HepG2 (cell line): ENCODE data around the gene FAM222B. TPM values are rescaled to one million over a fixed set of nuclear protein-coding genes. Genes with fewer than 3 reads are reported as not detected.

Source experiments
- ATAC-seq: fragments of 200-7000 bp; cut with Tn5 transposase; 3 replicates; pipeline ENCODE4 v1.9.1; 2020; ENCODE audit warnings: mild to moderate bottlenecking, moderate library complexity
- BruUV-seq: library from RNA; stranded (reverse); fragments of 400-500 nt; replicated peaks from 2 replicates; lab custom pipeline; 2021; lab: Mats Ljungman, UMichigan
- CTCF ChIA-PET: fragments of 300-600 bp; formaldehyde crosslinking; extraction: SDS; loops from one replicate; lab custom pipeline; 2021; ENCODE audit warnings: low total read pairs, inconsistent platforms, low intra/inter-chr PET ratio; lab: Yijun Ruan, JAX
- POLR2A ChIA-PET: fragments of 350-600 bp; sonication (Branson Sonifier 250); formaldehyde crosslinking; loops from one replicate; lab custom pipeline; 2020; ENCODE audit warnings: antibody characterized with exemption, inconsistent platforms; lab: Yijun Ruan, JAX
- DNase-seq: peaks from one replicate; pipeline ENCODE4 v3.0.0-alpha.2; 2015; ENCODE audit warnings: low spot score
- FAIRE-seq: peaks from 3 replicates; lab custom pipeline; 2011; peaks lifted over from hg19 to GRCh38; lab: Jason Lieb, UNC
- H2AFZ ChIP-seq: one replicate; pipeline ENCODE4 v1.6.1; 2011; ENCODE audit warnings: low read length, inconsistent platforms
- H3K27ac ChIP-seq: fragments of 300-600 bp; 3 replicates; pipeline ENCODE4 v1.8.0; 2011; ENCODE audit warnings: mixed run types, mild to moderate bottlenecking, mixed read lengths, low read length, inconsistent platforms; ENCODE audit not compliant: insufficient read depth; ENCODE audit errors: extremely low read length
- H3K27me3 ChIP-seq, 2 experiments: fragments of 200-600 bp in 1 of 2; 2 replicates in 1 of 2; 3 replicates in 1 of 2; pipeline versions ENCODE4 v1.6.0 to v1.8.0; 2011; ENCODE audit warnings: low read length in 2 of 2, mild to moderate bottlenecking in 2 of 2, moderate library complexity in 2 of 2, inconsistent platforms in 1 of 2; ENCODE audit not compliant: insufficient read depth in 2 of 2, control insufficient read depth in 1 of 2
- H3K36me3 ChIP-seq, 2 experiments: fragments of 200-600 bp in 1 of 2; replicated peaks in 1 of 2; 2 replicates in 1 of 2; 3 replicates in 1 of 2; pipeline versions ENCODE4 v1.5.1 to v1.8.0; 2011; ENCODE audit warnings: low read length in 2 of 2, inconsistent platforms in 1 of 2; ENCODE audit not compliant: insufficient read depth in 2 of 2, control insufficient read depth in 1 of 2
- H3K4me1 ChIP-seq: 2 replicates; pipeline ENCODE4 v1.5.1; 2012; ENCODE audit warnings: low read length, inconsistent platforms; ENCODE audit not compliant: insufficient read depth
- H3K4me2 ChIP-seq: 2 replicates; pipeline ENCODE4 v1.6.0; 2011; ENCODE audit warnings: low read depth, low read length, inconsistent platforms
- H3K4me3 ChIP-seq, 3 experiments: fragments of 200-600 bp in 1 of 3; sonication (generic), shearing (Covaris generic) in 1 of 3; replicated peaks in 1 of 3; 2 replicates each; pipeline ENCODE4 v1.5.1; 2011 to 2016; ENCODE audit warnings: low read length in 3 of 3, inconsistent platforms in 2 of 3, low read depth in 2 of 3, mild to moderate bottlenecking in 2 of 3, control low read depth in 1 of 3, mixed read lengths in 1 of 3; ENCODE audit not compliant: insufficient read depth in 1 of 3
- H3K79me2 ChIP-seq: one replicate; pipeline ENCODE4 v1.6.1; 2011; ENCODE audit warnings: low read length, inconsistent platforms; ENCODE audit not compliant: insufficient read depth
- H3K9ac ChIP-seq: 2 replicates; pipeline ENCODE4 v1.6.0; 2011; ENCODE audit warnings: mild to moderate bottlenecking, low read depth, low read length, inconsistent platforms; ENCODE audit not compliant: insufficient read depth
- H3K9me3 ChIP-seq: 2 replicates; pipeline ENCODE4 v1.5.1; 2012; ENCODE audit warnings: mild to moderate bottlenecking, low read length
- H4K20me1 ChIP-seq: 2 replicates; pipeline ENCODE4 v1.6.0; 2011; ENCODE audit warnings: inconsistent platforms, mild to moderate bottlenecking, low read length, moderate library complexity; ENCODE audit not compliant: insufficient read depth
- FOSL1 ChIP-seq: sonication (generic); formaldehyde crosslinking; IDR thresholded peaks from 2 replicates; pipeline ENCODE4 v1.9.0; 2021; ENCODE audit warnings: missing genetic modification reagents, borderline replicate concordance
- ZNF335 ChIP-seq: sonication (generic); formaldehyde crosslinking; IDR thresholded peaks from 2 replicates; pipeline ENCODE4 v1.4.0; 2020; ENCODE audit warnings: missing genetic modification reagents
- ZNF570 ChIP-seq: sonication (generic); formaldehyde crosslinking; IDR thresholded peaks from 2 replicates; pipeline ENCODE4 v1.4.0; 2020; ENCODE audit warnings: mild to moderate bottlenecking, missing genetic modification reagents, borderline replicate concordance
- ZNF788 ChIP-seq: sonication (generic); formaldehyde crosslinking; IDR thresholded peaks from 2 replicates; pipeline ENCODE4 v1.5.0; 2020; ENCODE audit warnings: mild to moderate bottlenecking, missing genetic modification reagents, borderline replicate concordance
- WGBS: methylation state at CpG from one replicate; pipeline ENCODE4 v1.1.6; 2017; ENCODE audit warnings: low lambda C conversion rate; 5-methylcytosine and 5-hydroxymethylcytosine counted together
- in situ Hi-C: cut with HindIII; loops from 2 replicates; pipeline ENCODE4 v1.10.0; 2017; ENCODE audit warnings: low pct_unique_long_range_greater_than_20kb; ENCODE audit not compliant: extremely low pct_ligation_motif_present
- intact Hi-C: fragments of 100-400 bp; cut with micrococcal nuclease; formaldehyde crosslinking; loops from one replicate; pipeline ENCODE4 v1.10.0; 2022; ENCODE audit not compliant: unreplicated experiment
- polyA plus RNA-seq, 8 experiments: library from polyadenylated mRNA; depleted of rRNA in 3 of 8; stranded (reverse) in 7 of 8; unstranded in 1 of 8; fragments of >200 nt; fragmentation: Illumina TruSeq in 4 of 8; extraction: Trizol in 4 of 8; gene quantifications; 2 replicates each; pipeline versions ENCODE4 v1.2.1 to v1.2.3, GENCODE V29; 2011 to 2016; ENCODE audit warnings: low read depth in 4 of 8, missing spikeins in 1 of 8, mixed read lengths in 1 of 8; ENCODE audit not compliant: insufficient read depth in 1 of 8
- total RNA-seq, 5 experiments: library from RNA; depleted of rRNA; stranded (reverse); fragments of >200 nt; fragmentation: Illumina TruSeq; extraction: Trizol; gene quantifications; 2 replicates each; pipeline ENCODE4 v1.2.3, GENCODE V29; 2016; ENCODE audit warnings: low read depth in 1 of 5
- TF ChIP-seq, protein P1 (sequence below): sonication (generic); formaldehyde crosslinking; IDR thresholded peaks from 2 replicates; pipeline ENCODE4 v1.4.0; 2020; ENCODE audit warnings: mild to moderate bottlenecking, missing genetic modification reagents
- TF ChIP-seq, protein P2 (sequence below): sonication (generic); formaldehyde crosslinking; IDR thresholded peaks from 2 replicates; pipeline ENCODE4 v1.4.0; 2020; ENCODE audit warnings: missing genetic modification reagents, borderline replicate concordance
- TF ChIP-seq, protein P3 (sequence below): IDR thresholded peaks from 2 replicates; pipeline ENCODE4 v1.6.1; 2012; ENCODE audit warnings: low read depth, low read length, improper control_type of control experiment

FAM222B gene
- total and polyA plus RNA-seq, 2 of the 13 experiments (the other 11 are each of a cell fraction or from before 2014, with no cell fraction given): 3.5 to 7.3 TPM

DNA sequence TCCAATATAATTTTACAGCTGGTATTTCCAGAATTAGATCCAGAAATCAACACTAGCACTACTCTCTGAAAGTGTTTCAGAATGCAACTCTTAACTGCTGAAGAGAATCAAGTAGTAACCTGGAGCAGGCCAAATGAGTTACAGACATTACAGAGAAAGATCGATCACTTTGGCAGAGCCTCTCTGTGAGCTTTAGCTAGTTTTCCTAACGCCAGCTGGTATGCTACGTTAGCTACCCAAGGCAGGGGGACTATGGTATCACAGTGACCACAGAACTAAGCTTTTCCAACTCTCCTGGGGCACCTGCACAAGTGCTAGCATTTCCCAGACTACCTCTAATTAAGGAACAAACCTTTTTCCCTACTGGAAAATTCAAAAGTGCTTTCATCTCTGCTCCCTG is 68.4 kb downstream of the FAM222B start (continued):
- TF ChIP-seq, protein P1, sequence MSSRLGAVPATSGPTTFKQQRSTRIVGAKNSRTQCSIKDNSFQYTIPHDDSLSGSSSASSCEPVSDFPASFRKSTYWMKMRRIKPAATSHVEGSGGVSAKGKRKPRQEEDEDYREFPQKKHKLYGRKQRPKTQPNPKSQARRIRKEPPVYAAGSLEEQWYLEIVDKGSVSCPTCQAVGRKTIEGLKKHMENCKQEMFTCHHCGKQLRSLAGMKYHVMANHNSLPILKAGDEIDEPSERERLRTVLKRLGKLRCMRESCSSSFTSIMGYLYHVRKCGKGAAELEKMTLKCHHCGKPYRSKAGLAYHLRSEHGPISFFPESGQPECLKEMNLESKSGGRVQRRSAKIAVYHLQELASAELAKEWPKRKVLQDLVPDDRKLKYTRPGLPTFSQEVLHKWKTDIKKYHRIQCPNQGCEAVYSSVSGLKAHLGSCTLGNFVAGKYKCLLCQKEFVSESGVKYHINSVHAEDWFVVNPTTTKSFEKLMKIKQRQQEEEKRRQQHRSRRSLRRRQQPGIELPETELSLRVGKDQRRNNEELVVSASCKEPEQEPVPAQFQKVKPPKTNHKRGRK (CRISPR knock-in tag): no peak
- TF ChIP-seq FOSL1 (CRISPR knock-in tag): no peak

DNA sequence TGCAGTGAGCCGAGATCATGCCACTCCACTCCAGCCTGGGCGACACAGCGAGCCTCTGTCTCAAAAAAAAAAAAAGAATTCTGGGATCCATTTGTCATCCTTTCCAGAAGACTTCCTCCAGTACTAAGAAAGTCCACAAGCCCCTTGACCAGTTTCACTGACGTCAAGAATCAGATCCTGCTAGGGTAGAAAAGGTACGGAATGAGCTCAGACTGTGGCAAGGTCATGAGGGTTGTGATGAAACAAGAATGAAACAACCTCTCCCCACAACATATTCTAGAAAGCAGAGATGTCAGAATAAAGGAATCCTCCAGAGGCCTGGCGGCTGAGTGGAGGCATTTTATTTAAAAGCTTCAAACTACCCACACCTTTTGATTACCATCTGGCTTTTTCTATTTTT is 68.9 kb downstream of the FAM222B start:
- POLR2A ChIA-PET: interaction anchor here (0.7 to 1.4 kb wide), 2 partner anchors 81 to 180 kb away, joined by 3 read pairs; partner anchors contain the start of gene ERAL1
- no peaks in the 10 kb centered on the region for H3K4me1 ChIP-seq
- peaks cover 16% of the 10 kb centered on the region for H3K79me2 ChIP-seq
- ATAC-seq: no peak
- peaks cover 0 to 2% of the 10 kb centered on the region in 2 experiments; a peak in 2 of 5 replicates for H3K36me3 ChIP-seq
- no peak overlapping the region for H3K4me2 ChIP-seq
- no peaks in the 10 kb centered on the region for H4K20me1 ChIP-seq
- FAIRE-seq: no peak
- no peak overlapping the region for H3K9ac ChIP-seq
- in situ Hi-C loops: no loop called here
- H3K9me3 ChIP-seq: no peaks in the 10 kb centered on the region
- no peak overlapping the region for H3K27ac ChIP-seq
- no TSS peak for BruUV-seq
- no peak for TF ChIP-seq ZNF788 (CRISPR knock-in tag)
- no peak for TF ChIP-seq ZNF570 (CRISPR knock-in tag)
- intact Hi-C loops: no loop called here
- WGBS: 93% methylated on average over 6 of the region's 6 CpGs
- CTCF ChIA-PET: no interaction called here
- no peak overlapping the region for H3K4me3 ChIP-seq
- no peak for DNase-seq
- H3K27me3 ChIP-seq: no peaks in the 10 kb centered on the region; a peak in 1 of 5 replicates
- no peak overlapping the region for H2AFZ ChIP-seq

DNA sequence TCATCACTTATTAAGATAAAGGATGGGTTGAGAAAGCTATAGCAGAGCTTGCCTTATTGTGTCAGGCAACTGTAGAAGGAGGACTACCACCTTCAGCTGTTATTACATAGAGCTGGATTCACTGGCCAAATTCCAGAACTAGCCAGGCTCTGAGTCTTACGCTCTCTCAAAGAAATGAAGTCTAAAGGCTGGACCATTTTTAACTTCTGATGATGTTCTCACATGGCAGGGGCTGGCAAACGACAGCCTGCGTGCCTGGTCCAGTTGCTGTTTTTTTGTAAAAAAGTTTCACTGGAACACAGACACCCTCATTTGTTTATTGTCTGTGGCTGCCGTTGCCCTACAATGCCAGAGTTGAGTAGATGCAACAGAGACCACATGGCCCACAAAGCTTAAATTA is 77.6 kb downstream of the FAM222B start:
- Histone ChIP-seq H3K79me2 (no peaks in the 10 kb centered on the region), H3K9me3 (no peaks in the 10 kb centered on the region), H3K9ac (no peak overlapping the region), H3K36me3 (peaks cover 15 to 49% of the 10 kb centered on the region in 2 experiments), H2AFZ (no peak overlapping the region), H3K27ac (no peak overlapping the region), H3K4me2 (no peak overlapping the region), H3K4me3 (no peak overlapping the region), H3K4me1 (no peaks in the 10 kb centered on the region), H3K27me3 (no peaks in the 10 kb centered on the region), H4K20me1 (no peaks in the 10 kb centered on the region)
- DNase-seq (no peak), FAIRE-seq (no peak), ATAC-seq (no peak)
- 96% methylated on average over 4 of the region's 4 CpGs for WGBS
- intact Hi-C loops: no loop called here
- ChIA-PET POLR2A (no interaction called here), CTCF (no interaction called here)
- in situ Hi-C loops: loop anchor here (10.0 kb wide), 1 partner anchor 120 kb away; no protein-coding TSS in a partner anchor
- no TSS peak for BruUV-seq
- no peak for TF ChIP-seq ZNF335
- TF ChIP-seq, protein P2, sequence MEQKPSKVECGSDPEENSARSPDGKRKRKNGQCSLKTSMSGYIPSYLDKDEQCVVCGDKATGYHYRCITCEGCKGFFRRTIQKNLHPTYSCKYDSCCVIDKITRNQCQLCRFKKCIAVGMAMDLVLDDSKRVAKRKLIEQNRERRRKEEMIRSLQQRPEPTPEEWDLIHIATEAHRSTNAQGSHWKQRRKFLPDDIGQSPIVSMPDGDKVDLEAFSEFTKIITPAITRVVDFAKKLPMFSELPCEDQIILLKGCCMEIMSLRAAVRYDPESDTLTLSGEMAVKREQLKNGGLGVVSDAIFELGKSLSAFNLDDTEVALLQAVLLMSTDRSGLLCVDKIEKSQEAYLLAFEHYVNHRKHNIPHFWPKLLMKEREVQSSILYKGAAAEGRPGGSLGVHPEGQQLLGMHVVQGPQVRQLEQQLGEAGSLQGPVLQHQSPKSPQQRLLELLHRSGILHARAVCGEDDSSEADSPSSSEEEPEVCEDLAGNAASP: no peak
- TF ChIP-seq, protein P3, sequence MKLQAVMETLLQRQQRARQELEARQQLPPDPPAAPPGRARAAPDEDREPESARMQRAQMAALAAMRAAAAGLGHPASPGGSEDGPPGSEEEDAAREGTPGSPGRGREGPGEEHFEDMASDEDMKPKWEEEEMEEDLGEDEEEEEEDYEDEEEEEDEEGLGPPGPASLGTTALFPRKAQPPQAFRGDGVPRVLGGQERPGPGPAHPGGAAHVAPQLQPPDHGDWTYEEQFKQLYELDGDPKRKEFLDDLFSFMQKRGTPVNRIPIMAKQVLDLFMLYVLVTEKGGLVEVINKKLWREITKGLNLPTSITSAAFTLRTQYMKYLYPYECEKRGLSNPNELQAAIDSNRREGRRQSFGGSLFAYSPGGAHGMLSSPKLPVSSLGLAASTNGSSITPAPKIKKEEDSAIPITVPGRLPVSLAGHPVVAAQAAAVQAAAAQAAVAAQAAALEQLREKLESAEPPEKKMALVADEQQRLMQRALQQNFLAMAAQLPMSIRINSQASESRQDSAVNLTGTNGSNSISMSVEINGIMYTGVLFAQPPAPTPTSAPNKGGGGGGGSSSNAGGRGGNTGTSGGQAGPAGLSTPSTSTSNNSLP: no peak
